Raji (cell line): ENCODE data around the gene GAK.

Source experiments
- POLR2A ChIP-seq: IDR thresholded peaks from 2 replicates; pipeline ENCODE4 v1.6.1; 2011; ENCODE audit warnings: low read depth, low read length, control low read depth; ENCODE audit not compliant: insufficient read depth

GAK gene

DNA sequence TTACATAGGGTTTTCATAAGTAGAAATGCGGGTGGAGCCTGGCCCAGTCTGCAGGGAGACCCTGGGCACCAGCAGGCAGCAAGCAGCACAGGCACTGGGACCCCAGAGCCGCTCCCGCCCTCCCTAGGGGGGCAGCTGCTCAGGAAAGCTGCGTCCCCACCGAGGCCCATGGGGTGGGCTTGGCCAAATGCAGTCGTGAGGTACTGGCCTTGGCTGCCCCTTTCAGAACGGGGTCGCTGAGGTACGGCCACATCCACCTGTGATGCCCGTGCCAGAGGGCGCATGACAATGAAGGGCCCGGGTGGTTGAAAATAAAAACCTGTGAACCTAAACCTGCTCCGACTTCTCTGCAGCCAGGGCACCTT, 16.8 kb upstream of the GAK start:
- TF ChIP-seq POLR2A: no peak

GRCh38 chr4:948101-948935, 16.2 kb upstream of the GAK start:
- no peak for TF ChIP-seq POLR2A

- no peak for TF ChIP-seq POLR2A
Measured at GRCh38 chr4:947491-947971, 15.4 kb upstream of the GAK start.

GRCh38 chr4:946517-947471, 14.7 kb upstream of the GAK start:
- TF ChIP-seq POLR2A: no peak

DNA sequence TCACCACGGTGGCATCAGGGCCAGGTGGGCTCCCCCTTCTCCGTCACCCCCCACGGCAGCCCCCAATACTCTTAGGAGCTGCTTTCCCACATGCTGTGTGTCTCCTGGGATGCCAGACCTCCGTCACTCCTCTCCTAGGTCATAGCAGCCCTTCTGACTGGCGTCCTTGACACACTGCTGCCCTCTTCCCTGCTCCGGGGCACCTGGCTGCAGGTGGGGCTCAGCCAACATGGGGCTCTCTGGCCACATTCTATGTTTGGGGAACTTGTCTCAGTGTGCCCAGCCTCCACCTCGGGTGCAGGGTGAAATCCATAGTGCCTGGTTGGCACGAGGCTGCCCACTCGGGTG, 14.0 kb upstream of the GAK start:
- TF ChIP-seq POLR2A: no peak

DNA sequence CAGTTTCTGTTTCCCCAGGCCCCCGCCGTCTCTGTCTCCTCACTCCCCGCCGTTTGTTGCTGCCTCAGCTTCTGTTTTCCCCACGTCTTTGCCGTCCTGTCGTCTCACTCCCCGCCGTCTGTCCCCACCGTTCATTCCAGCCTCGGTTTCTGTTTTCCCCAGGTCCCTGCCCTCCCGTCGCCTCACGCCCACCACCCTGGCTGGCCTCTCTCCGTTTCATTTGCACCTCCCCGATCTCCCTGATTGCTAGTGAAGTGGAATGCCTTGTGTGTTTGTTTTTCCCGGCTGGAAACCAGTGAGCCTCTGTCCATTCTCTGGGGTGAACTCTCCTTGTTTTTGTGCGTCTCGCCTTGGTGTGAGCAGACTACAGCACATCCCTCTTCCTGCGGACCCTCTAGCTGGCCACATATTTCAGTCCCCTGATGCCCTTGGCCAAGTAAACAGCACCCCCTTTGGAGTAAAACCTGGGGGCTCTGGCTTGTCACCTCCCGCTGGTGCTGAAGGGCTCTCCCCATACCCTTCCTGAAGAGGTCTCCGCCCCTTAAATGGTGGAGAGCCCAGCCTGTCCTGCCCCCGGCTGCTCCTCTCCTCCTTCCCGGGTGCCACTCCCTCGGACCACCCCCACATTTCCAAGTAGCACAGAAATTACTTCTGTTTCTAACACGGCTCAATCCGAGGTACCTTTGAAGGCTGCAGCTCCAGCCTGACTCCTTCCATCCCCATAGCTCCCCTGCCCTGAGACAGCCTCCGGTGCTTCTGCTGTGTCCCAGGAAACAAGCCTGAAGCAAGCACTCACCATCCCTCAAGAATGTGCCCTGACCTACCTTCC, 13.4 kb upstream of the GAK start:
- TF ChIP-seq POLR2A: no peak

GRCh38 chr4:932713-933070, 576 bp upstream of the GAK start:
- no peak for TF ChIP-seq POLR2A

DNA sequence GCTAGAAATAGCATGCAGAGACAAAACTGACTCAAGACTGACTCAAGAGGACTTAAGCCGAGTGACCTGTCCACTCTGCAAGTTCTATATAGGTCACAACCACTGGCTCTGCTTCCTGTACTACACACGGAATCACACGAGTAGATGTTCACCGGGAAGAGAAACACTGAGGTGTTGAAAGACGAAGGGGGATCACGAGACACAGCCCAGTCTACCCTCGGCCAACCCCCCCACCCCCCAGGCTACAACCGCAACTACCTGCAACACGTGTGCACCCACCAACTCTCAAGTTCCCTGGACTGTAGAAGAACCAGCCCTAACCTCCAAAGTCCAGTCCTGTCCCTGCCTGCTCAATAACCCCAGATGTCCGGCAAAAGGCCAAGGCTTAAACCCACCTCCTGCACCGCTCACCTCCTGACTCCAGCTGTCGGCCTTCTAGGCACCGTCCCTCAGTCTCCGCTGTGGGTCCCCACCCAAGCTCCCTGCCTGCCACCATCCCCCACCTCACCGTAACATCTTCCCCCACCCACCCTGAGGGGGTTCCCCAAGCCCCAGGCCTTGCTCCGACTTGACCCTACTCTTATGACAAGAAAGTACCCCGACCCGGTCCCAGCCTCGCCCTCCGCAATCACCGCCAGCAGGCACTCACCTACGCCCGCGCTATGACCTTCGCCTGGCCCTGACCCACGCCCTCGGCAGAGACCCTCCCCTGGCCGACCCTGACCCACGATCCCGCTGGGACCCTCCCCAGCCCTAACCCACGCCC, 739 bp downstream of the GAK start:
- no peak for TF ChIP-seq POLR2A

DNA sequence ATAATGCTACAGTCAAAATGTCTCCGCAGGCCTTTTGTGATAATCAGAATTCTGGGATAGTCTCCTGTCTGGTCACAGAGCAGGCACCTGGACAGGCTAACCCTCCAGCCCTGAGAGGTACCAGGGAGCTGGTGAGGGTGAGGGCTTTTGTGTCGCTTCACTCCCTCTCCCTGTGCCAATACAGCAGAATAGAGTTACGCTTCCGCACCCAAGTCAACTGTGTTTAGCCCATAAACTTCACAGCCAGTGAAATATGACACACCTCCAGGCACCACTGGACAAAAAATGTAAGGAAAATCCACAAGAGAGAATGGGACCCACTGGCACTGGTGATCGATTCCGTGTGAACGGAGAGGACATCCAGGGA, 1.3 kb downstream of the GAK start:
- TF ChIP-seq POLR2A: no peak

GRCh38 chr4:930028-930551, 2.0 kb downstream of the GAK start:
- TF ChIP-seq POLR2A: no peak

DNA sequence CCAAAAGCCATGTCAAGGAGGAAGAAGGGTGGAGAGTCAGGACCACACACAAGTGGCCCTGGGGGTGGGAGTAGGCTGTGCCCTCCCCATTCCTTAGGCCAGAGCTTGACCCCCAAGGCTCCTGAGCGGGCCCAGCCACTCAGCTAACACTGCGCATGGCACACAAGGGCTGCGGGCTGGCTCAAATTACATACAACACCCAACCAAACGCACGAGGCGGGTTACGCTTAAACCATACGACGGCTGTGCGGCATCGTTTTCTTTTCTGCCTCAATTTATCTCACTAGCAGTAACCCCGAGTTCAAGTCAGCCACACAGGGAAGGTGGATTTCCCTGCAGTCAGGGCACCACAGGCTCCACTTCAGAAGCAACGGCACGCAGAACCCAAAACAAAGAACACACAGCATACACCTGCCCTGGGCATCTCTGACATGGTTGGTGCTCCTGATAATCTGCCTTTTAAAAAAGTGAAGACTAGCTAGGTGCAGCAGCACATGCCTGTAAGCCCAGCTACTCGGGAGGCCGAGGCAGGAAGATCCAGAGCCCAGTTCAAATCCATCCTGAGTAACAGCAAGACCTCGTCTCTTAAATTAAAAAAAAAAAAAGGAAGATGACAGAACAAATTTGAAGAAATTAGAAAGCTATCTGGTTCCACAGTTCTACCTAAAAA, 2.9 kb downstream of the GAK start:
- TF ChIP-seq POLR2A: no peak

DNA sequence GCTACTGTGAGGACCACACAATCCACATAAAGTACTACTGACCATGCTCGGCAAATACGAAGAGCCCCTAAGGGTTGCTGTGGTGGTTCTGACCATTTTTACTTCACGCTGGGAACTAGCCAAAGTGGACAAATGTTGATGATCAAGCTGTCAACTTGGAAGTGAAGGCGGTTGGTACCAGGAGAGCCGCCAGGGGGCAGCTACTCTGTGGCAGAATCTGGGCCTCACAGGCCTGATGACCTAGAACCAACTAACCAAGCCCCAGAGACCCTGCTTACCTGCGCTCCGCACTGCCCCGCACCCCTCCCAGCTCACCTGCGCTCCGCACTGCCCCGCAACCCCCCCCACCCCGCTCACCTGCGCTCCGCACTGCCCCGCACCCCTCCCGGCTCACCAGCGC, 5.6 kb downstream of the GAK start:
- no peak for TF ChIP-seq POLR2A

GRCh38 chr4:925771-926500, 6.2 kb downstream of the GAK start:
- no peak for TF ChIP-seq POLR2A
